HG03378 (cell line): ENCODE results near the gene GDI1.
A peak's percentile ranks its signal among the peaks of the same experiment; 100 is the strongest.

Experiments used
- ATAC-seq: cut with Tn5 transposase; IDR thresholded peaks from one replicate; pipeline ENCODE4 v1.9.1; 2021; ENCODE audit warnings: mild to moderate bottlenecking, moderate library complexity; ENCODE audit not compliant: unreplicated experiment

Gene GDI1

GRCh38 chrX:154477891-154478477 is 41.0 kb downstream of the GDI1 start:
- no peak for ATAC-seq

- peak; percentile 54 for ATAC-seq
Observed at GRCh38 chrX:154478728-154479622, 42.0 kb downstream of the GDI1 start, which contains the start of gene LAGE3. Gene LAGE3, minus strand, starts transcription at chrX:154479281. Its CDS starts 366 bp downstream, at chrX:154478915.

GRCh38 chrX:154481195-154481594 is 44.2 kb downstream of the GDI1 start:
- ATAC-seq, result no peak

GRCh38 chrX:154481911-154482601 is 45.1 kb downstream of the GDI1 start:
- no peak for ATAC-seq

- no peak for ATAC-seq
Observed at GRCh38 chrX:154482786-154483185, 45.8 kb downstream of the GDI1 start.

GRCh38 chrX:154483325-154483724 is 46.4 kb downstream of the GDI1 start:
- no peak for ATAC-seq

GRCh38 chrX:154484255-154485149 is 47.5 kb downstream of the GDI1 start:
- ATAC-seq, result no peak

GRCh38 chrX:154485150-154486051 is 48.4 kb downstream of the GDI1 start:
- no peak for ATAC-seq

GRCh38 chrX:154486052-154486395 is 49.1 kb downstream of the GDI1 start:
- no peak for ATAC-seq

GRCh38 chrX:154486396-154487207 is 49.6 kb downstream of the GDI1 start, which contains the start of gene UBL4A:
Gene UBL4A, minus strand, starts transcription at chrX:154486615. Its CDS starts 31 bp downstream, at chrX:154486584.
- ATAC-seq, result no peak

- no peak for ATAC-seq
Observed at GRCh38 chrX:154487518-154488290, 50.8 kb downstream of the GDI1 start.

GRCh38 chrX:154488336-154489075 is 51.6 kb downstream of the GDI1 start:
- no peak for ATAC-seq

GRCh38 chrX:154489182-154489581 is 52.2 kb downstream of the GDI1 start:
- ATAC-seq, result no peak

- ATAC-seq, result no peak
Observed at GRCh38 chrX:154490021-154490413, 53.1 kb downstream of the GDI1 start.

- ATAC-seq, result peak; percentile 70
Observed at GRCh38 chrX:154490414-154491083, 53.6 kb downstream of the GDI1 start, which contains the start of gene SLC10A3. Gene SLC10A3, minus strand, starts transcription at chrX:154490629. Its CDS starts 1,689 bp downstream, at chrX:154488940.
